Measurements from ENCODE around the gene SNPH. TPM values are rescaled to one million over a fixed set of nuclear protein-coding genes. Genes with fewer than 3 reads are reported as not detected.

Gene SNPH
- total and polyA plus RNA-seq, 2 of the 8 experiments (the other 6 are each of a cell fraction or from before 2014, with no cell fraction given): 0.98 to 4.9 TPM

DNA sequence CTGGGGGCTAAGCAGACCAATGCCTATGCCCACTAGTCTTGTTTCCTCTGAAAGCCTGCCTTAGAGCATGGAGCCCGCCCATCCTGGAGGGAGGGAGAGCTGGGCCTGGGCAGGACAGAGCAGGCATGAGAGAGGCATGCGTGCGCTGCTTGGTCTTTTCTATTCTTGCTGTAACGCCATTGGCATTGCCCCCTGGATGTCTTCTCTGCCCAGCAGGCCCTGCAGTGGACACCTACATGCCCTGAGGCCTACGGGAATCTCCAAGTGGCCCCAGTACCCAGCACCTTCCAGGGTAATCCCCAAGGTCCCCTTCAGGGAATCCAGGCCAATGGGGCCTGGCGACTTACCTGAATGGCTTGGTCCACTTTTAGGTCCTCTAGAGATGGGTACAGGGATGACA, 53.9 kb downstream of the SNPH start:
- H2BK5ac ChIP-seq (ENCODE audit: low read depth, low read length): no peak overlapping the region
- H4K8ac ChIP-seq (ENCODE audit: extremely low read depth, insufficient read depth, low read length): no peak overlapping the region
- H3K18ac ChIP-seq (ENCODE audit: extremely low read depth, low read length): no peak overlapping the region
- H3K4me1 ChIP-seq (replicated peaks in 1 of 4; ENCODE audit: control insufficient read depth in 3 of 4, insufficient read depth in 4 of 4, low read length in 3 of 4): no peaks in the 10 kb centered on the region
- TF ChIP-seq RAD21 (IDR thresholded peaks at IDR 0.05 in 1 of 2, conservative IDR thresholded peaks at IDR 0.05 in 1 of 2; ENCODE audit: low read depth in 2 of 2, low read length in 2 of 2): no peak
- no peak for TF ChIP-seq EGR1 (IDR thresholded peaks at IDR 0.05; ENCODE audit: borderline replicate concordance, low read depth, low read length)
- no peak for TF ChIP-seq TEAD4 (IDR thresholded peaks at IDR 0.05; ENCODE audit: low read depth, low read length)
- TF ChIP-seq KDM4A (IDR thresholded peaks at IDR 0.05; ENCODE audit: low read depth, low read length, severe bottlenecking): no peak
- TF ChIP-seq KDM5A (IDR thresholded peaks at IDR 0.05; ENCODE audit: low read length): no peak
- TF ChIP-seq JUN (IDR thresholded peaks at IDR 0.05; ENCODE audit: low read depth, low read length): no peak
- WGBS, 2 experiments (ENCODE audit: extremely low coverage in 1 of 2, insufficient coverage in 1 of 2, insufficient read length in 1 of 2, insufficient replicate concordance in 2 of 2, low coverage in 1 of 2, low lambda C conversion rate in 2 of 2, missing lambda C conversion rate in 1 of 2): 81% methylated on average over 6 of the region's 6 CpGs; no CpG with 5 or more reads in 1 of the 2 experiments
- no peaks in the 10 kb centered on the region; a peak in 2 of 7 replicates for H3K27me3 ChIP-seq (replicated peaks in 1 of 4; ENCODE audit: control insufficient read depth in 3 of 4, extremely low read depth in 1 of 4, insufficient read depth in 3 of 4, low read length in 3 of 4)
- H3K23me2 ChIP-seq (ENCODE audit: low read depth, low read length): peaks cover 2% of the 10 kb centered on the region; the same call in 1 of the 2 replicates
- no peak overlapping the region for H2BK20ac ChIP-seq (ENCODE audit: low read length)
- no peak overlapping the region for H4K5ac ChIP-seq (ENCODE audit: insufficient read length, low read depth, low read length)
- POLR2A ChIA-PET (ENCODE audit: partially characterized antibody): no interaction called here
- no peak overlapping the region for H3K23ac ChIP-seq (ENCODE audit: insufficient read length)
- peaks cover 0 to 1% of the 10 kb centered on the region in 2 experiments for H4K20me1 ChIP-seq (replicated peaks in 1 of 2; ENCODE audit: control insufficient read depth in 1 of 2, insufficient read depth in 2 of 2, low read length in 2 of 2)
- no peak overlapping the region for H3K27ac ChIP-seq (ENCODE audit: low read depth, low read length)
- H2BK120ac ChIP-seq (replicated peaks; ENCODE audit: low read depth, low read length): no peak overlapping the region
- no peak overlapping the region for H3K4ac ChIP-seq (replicated peaks; ENCODE audit: insufficient read length, low read depth, low read length)
- DNase-seq (ENCODE audit: low read depth in 1 of 2, low spot score in 2 of 2) (no peak), FAIRE-seq (no peak)
- no peak overlapping the region for H3K14ac ChIP-seq (ENCODE audit: insufficient read length)
- H2BK15ac ChIP-seq (ENCODE audit: low read length): no peak overlapping the region
- no peak overlapping the region for H2BK12ac ChIP-seq (ENCODE audit: low read depth, low read length)
- no peaks in the 10 kb centered on the region for H3K9me3 ChIP-seq (ENCODE audit: insufficient read depth in 2 of 2, low read depth in 1 of 2, low read length in 1 of 2)
- CTCF ChIA-PET (ENCODE audit: partially characterized antibody): interaction anchor here (1.0 kb wide), 1 partner anchor 78 kb away, joined by 3 read pairs; no protein-coding TSS in a partner anchor
- H3K9ac ChIP-seq (replicated peaks in 1 of 4; ENCODE audit: extremely low read depth in 1 of 4, low read depth in 3 of 4, low read length in 3 of 4): no peak overlapping the region
- no peaks in the 10 kb centered on the region for H3K79me2 ChIP-seq (ENCODE audit: control insufficient read depth in 1 of 2, insufficient read depth in 2 of 2, low read length in 2 of 2)
- no peaks in the 10 kb centered on the region for H3K79me1 ChIP-seq (ENCODE audit: low read depth, low read length)
- no peak overlapping the region for H2AFZ ChIP-seq (ENCODE audit: low read length)
- H3K36me3 ChIP-seq (ENCODE audit: control insufficient read depth in 2 of 4, insufficient read depth in 4 of 4, low read length in 3 of 4): no peaks in the 10 kb centered on the region
- H4K91ac ChIP-seq (replicated peaks; ENCODE audit: insufficient read length, low read length): no peak overlapping the region
- no peak overlapping the region for H2AK5ac ChIP-seq (ENCODE audit: low read depth, low read length)
- H3K4me2 ChIP-seq (ENCODE audit: insufficient read depth in 1 of 2, low read depth in 2 of 2, low read length in 2 of 2): no peak overlapping the region
- H3K4me3 ChIP-seq (ENCODE audit: extremely low read depth in 1 of 4, insufficient read depth in 2 of 4, low read depth in 3 of 4, low read length in 4 of 4): no peak overlapping the region
- H3K56ac ChIP-seq (replicated peaks; ENCODE audit: insufficient read length, low read depth, low read length): no peak overlapping the region

All from H1 (cell line).